HUDEP-2 (cell line): ENCODE data around the gene KIRREL3.
A peak's percentile ranks its signal among the peaks of the same experiment; 100 is the strongest.

ENCODE experiments used
- DNase-seq, 76 experiments: peaks; one replicate each; lab custom pipeline; 2025; ENCODE audit not compliant: unreplicated experiment in 76 of 76; lab: John Stamatoyannopoulos, UW

The KIRREL3 gene

GRCh38 chr11:126482586-126483108, 517.9 kb downstream of the KIRREL3 start:
- no peak for DNase-seq

- no peak for DNase-seq
Measured at GRCh38 chr11:126481303-126481680, 519.3 kb downstream of the KIRREL3 start.

- peak in 71 of 76 experiments; percentile 5 to 85 (median 50) for DNase-seq
Measured at GRCh38 chr11:126480410-126481302, 519.9 kb downstream of the KIRREL3 start.

GRCh38 chr11:126480015-126480409, 520.6 kb downstream of the KIRREL3 start:
- no peak for DNase-seq

- DNase-seq: no peak
Measured at GRCh38 chr11:126479178-126479930, 521.2 kb downstream of the KIRREL3 start.

- no peak for DNase-seq
Measured at GRCh38 chr11:126478466-126478865, 522.1 kb downstream of the KIRREL3 start.

- DNase-seq: no peak
Measured at GRCh38 chr11:126477535-126478305, 522.9 kb downstream of the KIRREL3 start.

- DNase-seq: no peak
Measured at GRCh38 chr11:126476977-126477376, 523.6 kb downstream of the KIRREL3 start.

- no peak for DNase-seq
Measured at GRCh38 chr11:126476266-126476924, 524.2 kb downstream of the KIRREL3 start.

GRCh38 chr11:126475014-126475991, 525.3 kb downstream of the KIRREL3 start:
- no peak for DNase-seq

GRCh38 chr11:126474220-126474619, 526.4 kb downstream of the KIRREL3 start:
- DNase-seq: no peak

GRCh38 chr11:126473269-126473668, 527.3 kb downstream of the KIRREL3 start:
- no peak for DNase-seq

GRCh38 chr11:126469311-126469710, 531.3 kb downstream of the KIRREL3 start:
- DNase-seq: no peak

GRCh38 chr11:126468102-126468521, 532.5 kb downstream of the KIRREL3 start:
- DNase-seq: no peak

GRCh38 chr11:126467471-126467870, 533.1 kb downstream of the KIRREL3 start:
- no peak for DNase-seq

- DNase-seq: no peak
Measured at GRCh38 chr11:126467046-126467370, 533.6 kb downstream of the KIRREL3 start.

- DNase-seq: no peak
Measured at GRCh38 chr11:126466236-126467045, 534.1 kb downstream of the KIRREL3 start.

- DNase-seq: no peak
Measured at GRCh38 chr11:126465573-126466188, 534.9 kb downstream of the KIRREL3 start.
